H1 (cell line): ENCODE results near the gene BRAT1. TPM values are rescaled to one million over a fixed set of nuclear protein-coding genes. Genes with fewer than 3 reads are reported as not detected.

ENCODE experiments used
- CEBPB ChIP-seq: IDR thresholded peaks from 2 replicates; pipeline ENCODE4 v1.6.1; 2012; ENCODE audit warnings: low read depth, low read length
- EP300 ChIP-seq, 2 experiments: IDR thresholded peaks; 1 replicate in 1 of 2; 2 replicates in 1 of 2; pipeline ENCODE4 v1.6.1; 2011 to 2012; ENCODE audit warnings: low read depth in 2 of 2, low read length in 2 of 2, mild to moderate bottlenecking in 2 of 2, borderline replicate concordance in 1 of 2, inconsistent platforms in 1 of 2, moderate library complexity in 1 of 2
- HDAC6 ChIP-seq: IDR thresholded peaks from one replicate; pipeline ENCODE4 v1.7.1; 2012; ENCODE audit warnings: low read depth, mild to moderate bottlenecking, inconsistent platforms, low read length, moderate library complexity
- JUND ChIP-seq: IDR thresholded peaks from 2 replicates; pipeline ENCODE4 v1.6.1; 2011; ENCODE audit warnings: mild to moderate bottlenecking, improper control_type of control experiment, low read length
- RBBP5 ChIP-seq: IDR thresholded peaks from 2 replicates; pipeline ENCODE4 v1.7.1; 2012; ENCODE audit warnings: low read depth, mild to moderate bottlenecking, inconsistent platforms, low read length, moderate library complexity, borderline replicate concordance
- SP2 ChIP-seq: IDR thresholded peaks from 2 replicates; pipeline ENCODE4 v1.6.1; 2012; ENCODE audit warnings: mild to moderate bottlenecking, low read length, inconsistent platforms
- TEAD4 ChIP-seq: IDR thresholded peaks from 2 replicates; pipeline ENCODE4 v1.6.1; 2012; ENCODE audit warnings: low read depth, low read length, inconsistent platforms, mixed read lengths
- microRNA-seq, 2 experiments: library from miRNA; unstranded; fragments of <30 nt; microRNA quantifications; one replicate each; pipeline versions ENCODE4 to v1.2.0, GENCODE V29; 2016 to 2020; ENCODE audit warnings: borderline microRNAs expressed in 2 of 2, borderline number of aligned reads in 2 of 2, borderline replicate concordance in 1 of 2
- polyA plus RNA-seq, 7 experiments: library from polyadenylated mRNA; depleted of rRNA in 3 of 7; stranded (reverse) in 5 of 7; unstranded in 2 of 7; fragments of >200 nt in 5 of 7; fragments of 200-250 nt in 2 of 7; gene quantifications; 1 replicate in 5 of 7; 2 replicates in 1 of 7; 4 replicates in 1 of 7; pipeline versions ENCODE4 v1.2.1 to v1.2.3, GENCODE V29; 2011 to 2013; ENCODE audit warnings: missing spikeins in 2 of 7, mixed read lengths in 2 of 7
- small RNA-seq: library from polyadenylated mRNA; stranded (forward); fragments of <200 nt; extraction: miRNeasy Mini kit (QIAGEN cat#:217004); gene quantifications from one replicate; pipeline ENCODE3, GENCODE V24; 2013; ENCODE audit not compliant: insufficient read depth
- total RNA-seq: library from RNA; stranded (reverse); fragmentation: NEBNext Ultra II Directional; extraction: Animal tissue kit (Norgen Biotek cat#: 25700); gene quantifications from 2 replicates; pipeline ENCODE4 v1.2.1, GENCODE V29; 2021
- TF ChIP-seq, protein P1 (sequence below): IDR thresholded peaks from 2 replicates; pipeline ENCODE4 v1.6.1; 2012; ENCODE audit warnings: low read length, inconsistent platforms

Gene BRAT1
- total and polyA plus RNA-seq, 2 of the 8 experiments (the other 6 are each of a cell fraction or from before 2014, with no cell fraction given): 36.8 to 42.3 TPM

DNA sequence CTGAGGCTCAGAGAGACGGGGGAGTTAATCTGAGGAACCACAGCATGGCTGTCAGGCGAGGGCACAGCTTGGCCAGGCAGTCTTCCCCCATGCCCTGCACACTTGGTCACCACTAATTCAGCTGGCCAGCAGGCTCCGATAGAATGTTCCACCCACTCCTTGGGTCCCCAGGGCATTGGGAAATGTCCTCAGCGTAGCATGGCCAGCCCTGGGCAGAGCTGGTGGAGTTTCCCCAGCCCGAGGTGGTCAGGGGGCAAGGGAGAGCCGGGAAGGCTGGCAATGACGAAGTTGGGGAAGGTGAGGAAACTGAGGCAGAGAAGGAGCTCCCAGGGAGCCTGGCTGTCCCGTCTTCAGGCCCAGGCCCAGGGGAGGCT lies 67.1 kb downstream of the BRAT1 start (continued):
- no peak for TF ChIP-seq HDAC6
- no peak for TF ChIP-seq TEAD4
- TF ChIP-seq, protein P1, sequence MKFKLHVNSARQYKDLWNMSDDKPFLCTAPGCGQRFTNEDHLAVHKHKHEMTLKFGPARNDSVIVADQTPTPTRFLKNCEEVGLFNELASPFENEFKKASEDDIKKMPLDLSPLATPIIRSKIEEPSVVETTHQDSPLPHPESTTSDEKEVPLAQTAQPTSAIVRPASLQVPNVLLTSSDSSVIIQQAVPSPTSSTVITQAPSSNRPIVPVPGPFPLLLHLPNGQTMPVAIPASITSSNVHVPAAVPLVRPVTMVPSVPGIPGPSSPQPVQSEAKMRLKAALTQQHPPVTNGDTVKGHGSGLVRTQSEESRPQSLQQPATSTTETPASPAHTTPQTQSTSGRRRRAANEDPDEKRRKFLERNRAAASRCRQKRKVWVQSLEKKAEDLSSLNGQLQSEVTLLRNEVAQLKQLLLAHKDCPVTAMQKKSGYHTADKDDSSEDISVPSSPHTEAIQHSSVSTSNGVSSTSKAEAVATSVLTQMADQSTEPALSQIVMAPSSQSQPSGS: no peak
- no peak for TF ChIP-seq CEBPB
- no peak for TF ChIP-seq SP2
- no peak for TF ChIP-seq JUND
- no peak for TF ChIP-seq RBBP5
- no peak for TF ChIP-seq EP300 (IDR thresholded peaks at IDR 0.05; ENCODE audit: borderline replicate concordance in 1 of 2, low read depth in 2 of 2, low read length in 2 of 2)

Small RNA genes lying within 50 kb of the gene (microRNA-seq; reads per million reads assigned to microRNA genes)
- gene MIR4648: 0 reads per million in 2 experiments

Small RNA genes lying within 50 kb of the gene (small RNA-seq; reads per million reads assigned to genes)
- 0.69 reads per million for gene MIR4648

Other genes starting within 250 kb of the BRAT1 start
- gene SNX8, start 241.1 kb downstream of the BRAT1 start, total RNA-seq: 46.2 and 49.5 TPM in 2 replicates
- 69.2 and 70.8 TPM in 2 replicates for gene SNX8, start 241.1 kb downstream of the BRAT1 start, polyA plus RNA-seq (2011; rRNA removed)
- 306 and 316 TPM in 2 replicates for gene EIF3B, start 200.7 kb downstream of the BRAT1 start, total RNA-seq
- 167 and 211 TPM in 2 replicates for gene EIF3B, start 200.7 kb downstream of the BRAT1 start, polyA plus RNA-seq (2011; rRNA removed)
- 13.4 and 18.2 TPM in 2 replicates for gene CHST12, start 151.9 kb downstream of the BRAT1 start, total RNA-seq
- gene CHST12, start 151.9 kb downstream of the BRAT1 start, polyA plus RNA-seq (2011; rRNA removed): 24.1 and 28.0 TPM in 2 replicates
- gene GRIFIN, start 79.1 kb downstream of the BRAT1 start, total RNA-seq: not detected in 2 replicates
- not detected in 2 replicates for gene GRIFIN, start 79.1 kb downstream of the BRAT1 start, polyA plus RNA-seq (2011; rRNA removed)
- 28.9 and 31.6 TPM in 2 replicates for gene LFNG, start 35.8 kb downstream of the BRAT1 start, total RNA-seq
- 35.6 and 53.0 TPM in 2 replicates for gene LFNG, start 35.8 kb downstream of the BRAT1 start, polyA plus RNA-seq (2011; rRNA removed)
- gene IQCE, start 3.5 kb upstream of the BRAT1 start, total RNA-seq: 4.9 and 5.7 TPM in 2 replicates
- 2.2 and 3.1 TPM in 2 replicates for gene IQCE, start 3.5 kb upstream of the BRAT1 start, polyA plus RNA-seq (2011; rRNA removed)
- gene TTYH3, start 76.5 kb upstream of the BRAT1 start, total RNA-seq: 169 and 172 TPM in 2 replicates
- 66.2 and 122 TPM in 2 replicates for gene TTYH3, start 76.5 kb upstream of the BRAT1 start, polyA plus RNA-seq (2011; rRNA removed)
- gene AMZ1, start 132.7 kb upstream of the BRAT1 start, total RNA-seq: 0.82 and 1.4 TPM in 2 replicates
- gene AMZ1, start 132.7 kb upstream of the BRAT1 start, polyA plus RNA-seq (2011; rRNA removed): 0.59 and 1.1 TPM in 2 replicates